ENCODE results near the gene PPP5C. TPM values are rescaled to one million over a fixed set of nuclear protein-coding genes. Genes with fewer than 3 reads are reported as not detected.

Gene PPP5C, protein sequence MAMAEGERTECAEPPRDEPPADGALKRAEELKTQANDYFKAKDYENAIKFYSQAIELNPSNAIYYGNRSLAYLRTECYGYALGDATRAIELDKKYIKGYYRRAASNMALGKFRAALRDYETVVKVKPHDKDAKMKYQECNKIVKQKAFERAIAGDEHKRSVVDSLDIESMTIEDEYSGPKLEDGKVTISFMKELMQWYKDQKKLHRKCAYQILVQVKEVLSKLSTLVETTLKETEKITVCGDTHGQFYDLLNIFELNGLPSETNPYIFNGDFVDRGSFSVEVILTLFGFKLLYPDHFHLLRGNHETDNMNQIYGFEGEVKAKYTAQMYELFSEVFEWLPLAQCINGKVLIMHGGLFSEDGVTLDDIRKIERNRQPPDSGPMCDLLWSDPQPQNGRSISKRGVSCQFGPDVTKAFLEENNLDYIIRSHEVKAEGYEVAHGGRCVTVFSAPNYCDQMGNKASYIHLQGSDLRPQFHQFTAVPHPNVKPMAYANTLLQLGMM
- 76.2 and 91.0 TPM in 2 replicates for total RNA-seq

DNA sequence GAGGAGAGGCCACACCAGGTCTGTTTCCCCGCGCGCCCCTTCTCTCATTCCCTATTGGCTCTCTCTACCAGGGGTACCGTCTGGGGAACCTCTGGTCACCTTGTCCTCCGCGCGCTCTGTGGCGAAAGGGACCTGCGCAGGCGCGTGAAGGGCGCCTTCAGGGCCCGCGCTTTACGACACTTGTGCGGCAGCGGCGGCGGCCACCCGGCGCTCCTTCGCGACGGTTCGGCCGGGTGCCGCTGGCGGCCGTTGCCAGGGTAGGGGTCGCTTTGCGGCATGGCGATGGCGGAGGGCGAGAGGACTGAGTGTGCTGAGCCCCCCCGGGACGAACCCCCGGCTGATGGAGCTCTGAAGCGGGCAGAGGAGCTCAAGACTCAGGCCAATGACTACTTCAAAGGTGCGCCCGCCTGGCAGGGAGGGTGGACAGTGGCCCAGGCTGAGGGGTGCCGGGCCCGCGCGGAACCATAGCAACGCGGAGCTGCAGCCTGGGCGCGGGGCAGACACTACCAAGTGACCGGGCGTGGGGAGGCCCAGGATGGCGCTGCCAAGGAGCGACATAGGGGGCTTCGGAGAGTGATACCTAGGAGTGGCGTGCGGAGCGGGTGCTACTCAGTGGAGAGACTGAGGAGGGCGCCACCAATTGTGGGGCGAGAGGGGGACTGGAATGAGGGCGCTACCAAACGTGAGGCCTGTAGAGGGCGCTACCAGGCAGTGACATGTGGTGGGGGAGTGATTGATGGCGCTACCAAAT, at the start of gene PPP5C:
Gene PPP5C (plus strand): TSS at position 267 of the 751 bp plus-strand sequence. CDS start 10 bp downstream, at position 277.

DNA sequence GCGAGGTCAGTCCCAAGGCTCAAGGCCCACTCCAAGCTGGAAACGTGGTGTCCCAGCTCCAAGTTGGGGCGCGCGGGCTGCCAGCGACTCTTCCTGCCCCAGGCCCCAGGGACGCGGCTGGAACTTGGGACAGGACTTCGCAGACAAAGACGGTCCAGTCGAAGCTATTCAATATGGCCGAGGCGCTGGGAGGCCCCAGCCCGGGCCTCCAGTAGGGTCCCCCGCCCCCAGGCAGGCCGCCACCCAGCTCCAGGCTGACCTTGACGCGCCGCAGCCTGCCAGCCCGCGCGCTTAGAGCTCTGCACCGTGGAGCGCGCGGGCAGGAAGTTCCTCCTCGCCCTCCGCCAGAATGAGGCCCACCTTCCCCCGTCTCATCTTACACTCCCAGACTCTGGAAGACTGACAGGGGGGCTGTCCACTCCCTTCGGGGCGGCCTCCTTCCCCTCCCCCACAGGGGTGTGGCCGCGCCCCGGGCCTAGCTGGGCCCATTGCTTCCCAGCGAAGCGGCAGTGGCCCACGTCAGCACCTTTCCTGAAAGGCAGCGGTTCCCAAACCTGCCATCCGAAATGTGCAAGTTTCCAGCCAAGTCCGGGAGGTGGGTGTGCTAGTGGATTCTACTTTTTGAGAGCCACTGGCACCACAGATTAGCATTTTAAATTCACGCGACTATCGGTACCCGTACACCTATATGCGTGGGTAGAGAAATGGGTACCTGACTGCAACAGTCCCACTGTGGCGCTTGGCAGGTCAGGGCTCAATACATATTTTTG, 66.6 kb downstream of the PPP5C start, which contains the start of gene CCDC8:
Gene CCDC8 (minus strand): TSS at position 303 of the 770 bp plus-strand sequence. CDS start 754 bp downstream, outside the sequence.

DNA sequence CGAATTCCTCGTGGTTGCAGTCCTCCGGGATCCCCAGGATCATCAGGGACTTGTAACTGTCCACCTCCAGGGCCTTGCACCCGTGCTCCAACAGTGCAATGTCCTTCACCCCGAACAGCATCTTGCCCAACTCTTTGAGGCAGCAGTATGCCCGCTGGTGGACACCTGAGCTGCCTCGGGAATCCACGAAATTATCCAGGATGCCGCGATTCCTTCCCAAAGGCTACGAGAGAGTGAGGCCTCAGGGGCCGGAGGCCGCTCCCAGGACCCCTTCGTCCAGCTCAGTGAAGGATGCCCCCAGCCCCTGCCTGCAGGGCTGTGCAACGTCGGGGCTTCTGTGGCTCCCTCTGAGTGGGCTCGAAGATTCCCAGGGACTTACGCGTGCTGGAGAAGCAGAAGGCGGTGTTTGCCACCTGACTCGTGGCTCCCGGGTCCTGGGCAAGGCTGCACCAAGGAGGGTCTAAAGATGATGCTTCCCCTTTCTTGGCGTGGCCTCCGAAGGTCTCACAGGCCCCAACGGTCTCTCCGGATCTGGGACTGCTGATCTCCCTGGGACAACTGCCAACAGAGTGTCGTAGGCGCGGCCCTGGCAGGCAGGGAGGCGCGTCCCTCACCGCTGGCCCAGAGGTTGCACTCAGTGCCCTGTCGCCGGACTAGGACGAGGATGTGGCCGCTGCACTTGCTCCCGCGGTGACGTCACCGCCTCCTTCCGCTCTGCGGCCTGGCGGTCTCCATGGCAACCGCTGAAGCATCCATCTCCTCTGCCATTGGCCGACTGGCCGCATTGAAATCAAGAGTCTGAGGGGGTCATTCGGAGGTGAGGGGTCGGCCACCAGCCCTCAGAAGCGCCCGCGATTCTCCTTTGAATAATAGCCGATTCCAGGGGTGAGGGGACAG, 81.6 kb downstream of the PPP5C start, which contains the start of gene PNMA8C:
Gene PNMA8C (minus strand): TSS at position 698 of the 897 bp plus-strand sequence. CDS start 577 bp downstream, at position 121.

Small RNA genes within 50 kb of the gene (small RNA-seq; reads per million reads assigned to genes)
- gene RNU6-924P: not detected

Other genes starting within 250 kb of the PPP5C start
- not detected in 2 replicates for gene IGFL3, start 222.4 kb upstream of the PPP5C start, total RNA-seq
- not detected in 2 replicates for gene IGFL2, start 198.8 kb upstream of the PPP5C start, total RNA-seq
- not detected in 2 replicates for gene IGFL1, start 117.3 kb upstream of the PPP5C start, total RNA-seq
- 2.1 and 9.0 TPM in 2 replicates for gene HIF3A, start 50.0 kb upstream of the PPP5C start, total RNA-seq
- gene CCDC8, start 66.5 kb downstream of the PPP5C start, total RNA-seq: 0.13 and 0.36 TPM in 2 replicates
- gene PNMA8C, start 81.8 kb downstream of the PPP5C start, total RNA-seq: 0.07 TPM in 1 of 2 replicates, not detected in the other
- gene PNMA8A, start 124.5 kb downstream of the PPP5C start, total RNA-seq: 1.9 and 7.3 TPM in 2 replicates
- 0.13 and 0.14 TPM in 2 replicates for gene PNMA8B, start 148.8 kb downstream of the PPP5C start, total RNA-seq

All from thoracic aorta endothelial cell (primary cell).